Measurements from ENCODE around the gene FAM174C. TPM values are rescaled to one million over a fixed set of nuclear protein-coding genes. Genes with fewer than 3 reads are reported as not detected.

FAM174C gene
- polyA plus RNA-seq, 3 donors = 32.8 to 56.2 (median 40.0) TPM

DNA sequence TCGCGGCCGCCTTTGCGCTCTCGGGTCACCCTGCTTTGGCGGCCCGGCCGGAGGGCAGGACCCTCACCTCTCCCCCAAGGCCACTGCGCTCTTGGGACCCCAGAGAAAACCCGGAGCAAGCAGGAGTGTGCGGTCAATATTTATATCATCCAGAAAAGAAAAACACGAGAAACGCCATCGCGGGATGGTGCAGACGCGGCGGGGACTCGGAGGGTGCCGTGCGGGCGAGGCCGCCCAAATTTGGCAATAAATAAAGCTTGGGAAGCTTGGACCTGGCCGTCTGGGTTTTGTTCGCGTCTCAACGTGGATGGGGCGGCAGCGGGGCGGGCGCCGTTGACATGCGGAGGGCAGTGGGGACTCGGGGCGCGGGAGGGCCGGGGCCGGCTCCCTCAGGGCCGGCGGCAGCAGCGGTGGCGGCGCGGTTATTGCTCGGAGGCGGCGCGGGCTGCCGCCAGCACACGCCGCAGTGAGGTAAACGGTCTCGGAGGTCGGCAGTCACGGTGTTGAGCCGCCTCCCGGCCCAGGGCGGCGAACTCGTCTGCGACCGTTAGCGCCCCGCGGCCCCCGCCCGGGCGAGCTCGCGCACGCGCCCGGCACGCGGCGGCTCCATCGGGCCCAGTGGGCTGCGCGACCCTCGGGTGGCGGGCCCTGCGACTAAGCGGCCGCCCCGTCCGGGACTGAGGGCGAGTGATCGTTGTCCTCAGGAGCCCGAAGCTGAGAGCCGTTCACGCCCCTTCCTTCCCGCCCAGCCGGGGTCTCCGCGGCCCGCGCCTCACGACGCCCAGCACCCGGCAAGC lies 47.0 kb upstream of the FAM174C start:
- no peak overlapping the region for H3K4me2 ChIP-seq (replicated peaks; ENCODE audit: extremely low read depth, low read length, poor library complexity, severe bottlenecking)
- peaks cover 0 to 10% (median 3%) of the 10 kb centered on the region in 7 donors for H3K9me3 Mint-ChIP-seq
- intact Hi-C loops (cut with micrococcal nuclease) = no loop called here
- H3K4me1 ChIP-seq (ENCODE audit: control insufficient read depth in 1 of 2, insufficient read depth in 2 of 2, low read length in 2 of 2) = no peaks in the 10 kb centered on the region
- no peak overlapping the region for H2AFZ ChIP-seq (ENCODE audit: insufficient read depth, low read depth, low read length, poor library complexity, severe bottlenecking)
- no peak overlapping the region for H3K4me3 ChIP-seq (replicated peaks in 1 of 3; ENCODE audit: low read depth in 2 of 3, low read length in 3 of 3)
- H3K27me3 Mint-ChIP-seq (ENCODE audit: low read depth in 3 of 3) = peaks cover 0 to 5% (median 4%) of the 10 kb centered on the region in 3 donors
- H3K4me1 Mint-ChIP-seq = peaks cover 6% of the 10 kb centered on the region
- 97% methylated on average over 66 of the region's 100 CpGs for WGBS (ENCODE audit: insufficient coverage)
- no peak for DNase-seq
- H4K20me1 ChIP-seq (ENCODE audit: insufficient read depth, low read length) = peaks cover 32% of the 10 kb centered on the region
- no peaks in the 10 kb centered on the region for H3K27me3 ChIP-seq (ENCODE audit: control insufficient read depth in 2 of 2, insufficient read depth in 2 of 2, low read length in 2 of 2)
- H3K4me3 Mint-ChIP-seq = no peak overlapping the region
- no peak overlapping the region for H3K27ac Mint-ChIP-seq
- H3K9ac ChIP-seq (ENCODE audit: insufficient read depth, low read length, poor library complexity, severe bottlenecking) = no peak overlapping the region
- H3K36me3 ChIP-seq (replicated peaks in 1 of 2; ENCODE audit: control insufficient read depth in 1 of 2, insufficient read depth in 2 of 2, low read length in 2 of 2) = peaks cover 21 to 43% of the 10 kb centered on the region in 2 donors
- H3K9me3 ChIP-seq (replicated peaks in 1 of 2; ENCODE audit: control insufficient read depth in 1 of 2, insufficient read depth in 1 of 2, low read length in 2 of 2) = no peaks in the 10 kb centered on the region
- TF ChIP-seq, protein P1, sequence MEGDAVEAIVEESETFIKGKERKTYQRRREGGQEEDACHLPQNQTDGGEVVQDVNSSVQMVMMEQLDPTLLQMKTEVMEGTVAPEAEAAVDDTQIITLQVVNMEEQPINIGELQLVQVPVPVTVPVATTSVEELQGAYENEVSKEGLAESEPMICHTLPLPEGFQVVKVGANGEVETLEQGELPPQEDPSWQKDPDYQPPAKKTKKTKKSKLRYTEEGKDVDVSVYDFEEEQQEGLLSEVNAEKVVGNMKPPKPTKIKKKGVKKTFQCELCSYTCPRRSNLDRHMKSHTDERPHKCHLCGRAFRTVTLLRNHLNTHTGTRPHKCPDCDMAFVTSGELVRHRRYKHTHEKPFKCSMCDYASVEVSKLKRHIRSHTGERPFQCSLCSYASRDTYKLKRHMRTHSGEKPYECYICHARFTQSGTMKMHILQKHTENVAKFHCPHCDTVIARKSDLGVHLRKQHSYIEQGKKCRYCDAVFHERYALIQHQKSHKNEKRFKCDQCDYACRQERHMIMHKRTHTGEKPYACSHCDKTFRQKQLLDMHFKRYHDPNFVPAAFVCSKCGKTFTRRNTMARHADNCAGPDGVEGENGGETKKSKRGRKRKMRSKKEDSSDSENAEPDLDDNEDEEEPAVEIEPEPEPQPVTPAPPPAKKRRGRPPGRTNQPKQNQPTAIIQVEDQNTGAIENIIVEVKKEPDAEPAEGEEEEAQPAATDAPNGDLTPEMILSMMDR (IDR thresholded peaks at IDR 0.05) = no peak
- no peak overlapping the region for H3K27ac ChIP-seq (ENCODE audit: low read depth in 1 of 2, low read length in 2 of 2)
- peaks cover 9 to 21% of the 10 kb centered on the region in 2 donors for H3K36me3 Mint-ChIP-seq
- H3K79me2 ChIP-seq (ENCODE audit: insufficient read depth, low read length) = no peaks in the 10 kb centered on the region

DNA sequence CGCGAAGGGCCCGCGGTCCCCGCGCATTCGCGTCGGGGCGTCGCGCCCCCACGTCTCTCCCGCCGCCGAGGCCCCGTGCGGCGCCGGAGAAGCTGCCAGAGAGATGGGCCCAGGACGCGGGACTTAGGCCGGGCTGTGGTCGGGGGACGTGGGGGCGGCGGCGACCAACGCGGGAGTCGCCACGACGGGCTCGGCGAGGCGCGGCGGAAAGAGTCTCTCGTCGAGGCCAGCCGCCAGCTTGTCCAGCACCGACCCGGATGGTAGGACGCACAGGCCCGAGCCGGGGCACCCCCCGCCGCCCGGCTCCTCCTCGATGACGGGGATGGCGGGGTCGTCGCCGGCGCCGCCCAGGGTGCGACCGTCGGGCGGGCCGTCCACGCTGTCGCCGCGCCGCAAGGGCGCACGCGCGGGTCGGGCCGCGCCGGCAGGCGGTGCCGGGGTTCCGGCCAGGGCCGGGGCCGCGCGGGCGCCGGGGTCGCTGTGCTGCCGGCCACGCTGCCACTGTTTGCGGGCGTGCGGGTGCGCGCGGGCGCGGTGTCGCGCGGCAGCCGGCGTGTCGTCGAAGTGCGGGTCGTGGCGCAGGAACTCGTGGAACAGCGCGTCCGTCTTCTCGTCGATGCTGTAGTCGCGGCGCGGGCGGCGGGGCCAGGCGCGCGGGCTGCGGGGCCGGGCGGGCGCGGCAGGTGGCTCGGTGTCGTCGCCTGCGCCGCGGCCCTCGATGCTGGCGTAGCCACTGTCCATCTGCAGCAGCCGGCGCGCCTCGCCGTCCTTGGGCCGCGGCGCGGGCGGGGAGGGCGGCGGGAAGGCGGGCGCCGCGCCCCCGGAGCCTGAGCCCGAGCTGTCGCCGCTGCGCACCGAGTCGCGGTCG lies 46.0 kb upstream of the FAM174C start:
- DNase-seq = no peak
- Mint-ChIP-seq H3K36me3 (peaks cover 5 to 14% of the 10 kb centered on the region in 2 donors), H3K4me3 (no peak overlapping the region), H3K9me3 (peaks cover 0 to 10% (median 3%) of the 10 kb centered on the region in 7 donors), H3K4me1 (peaks cover 6% of the 10 kb centered on the region), H3K27me3 (ENCODE audit: low read depth in 3 of 3) (peaks cover 4 to 7% (median 5%) of the 10 kb centered on the region in 3 donors), H3K27ac (no peak overlapping the region)
- Histone ChIP-seq H3K4me1 (ENCODE audit: control insufficient read depth in 1 of 2, insufficient read depth in 2 of 2, low read length in 2 of 2) (no peaks in the 10 kb centered on the region), H3K79me2 (ENCODE audit: insufficient read depth, low read length) (no peaks in the 10 kb centered on the region), H4K20me1 (ENCODE audit: insufficient read depth, low read length) (peaks cover 23% of the 10 kb centered on the region), H3K4me2 (replicated peaks; ENCODE audit: extremely low read depth, low read length, poor library complexity, severe bottlenecking) (no peak overlapping the region), H2AFZ (ENCODE audit: insufficient read depth, low read depth, low read length, poor library complexity, severe bottlenecking) (no peak overlapping the region), H3K27ac (ENCODE audit: low read depth in 1 of 2, low read length in 2 of 2) (no peak overlapping the region), H3K36me3 (replicated peaks in 1 of 2; ENCODE audit: control insufficient read depth in 1 of 2, insufficient read depth in 2 of 2, low read length in 2 of 2) (peaks cover 17 to 34% of the 10 kb centered on the region in 2 donors), H3K27me3 (ENCODE audit: control insufficient read depth in 2 of 2, insufficient read depth in 2 of 2, low read length in 2 of 2) (no peaks in the 10 kb centered on the region), H3K9ac (ENCODE audit: insufficient read depth, low read length, poor library complexity, severe bottlenecking) (no peak overlapping the region), H3K9me3 (replicated peaks in 1 of 2; ENCODE audit: control insufficient read depth in 1 of 2, insufficient read depth in 1 of 2, low read length in 2 of 2) (no peaks in the 10 kb centered on the region), H3K4me3 (replicated peaks in 1 of 3; ENCODE audit: low read depth in 2 of 3, low read length in 3 of 3) (no peak overlapping the region)
- WGBS (ENCODE audit: insufficient coverage) = 97% methylated on average over 149 of the region's 158 CpGs
- TF ChIP-seq, protein P1 (IDR thresholded peaks at IDR 0.05) = no peak
- intact Hi-C loops (cut with micrococcal nuclease) = no loop called here

All from CD14-positive monocyte (primary cell).